OCI-LY1 (cell line): Measurements from ENCODE around the gene OXCT2.

Source experiments
- CTCF ChIP-seq: fragments of 200-600 bp; sonication (generic), shearing (Covaris generic); IDR thresholded peaks from 2 replicates; pipeline ENCODE4 v1.5.1; 2017; ENCODE audit warnings: mild to moderate bottlenecking, antibody characterized with exemption, low read length, moderate library complexity, mixed read lengths
- EZH2 ChIP-seq: fragments of 200-600 bp; sonication (generic), shearing (Covaris generic); IDR thresholded peaks from 2 replicates; pipeline ENCODE4 v1.8.0; 2017; ENCODE audit warnings: borderline replicate concordance, mixed run types, mild to moderate bottlenecking, antibody characterized with exemption, low read length, moderate library complexity, mixed read lengths

- TF ChIP-seq CTCF (no peak), EZH2 (no peak)
These were observed 5.2 kb upstream of the OXCT2 start for GRCh38 chr1:39776400-39776713.
